GM19324 (cell line): ENCODE measurements around the gene RNASEH2C.
"Not testable (repeated sequence)": the region's sequence is repeated elsewhere in the genome, so short reads cannot be mapped to it uniquely, and the experiment has no call there.

Experiments
- ATAC-seq: cut with Tn5 transposase; IDR thresholded peaks from one replicate; pipeline ENCODE4 v1.9.1; 2021; ENCODE audit warnings: mild to moderate bottlenecking, moderate library complexity; ENCODE audit not compliant: unreplicated experiment, low FRiP score

Gene RNASEH2C

GRCh38 chr11:65718531-65718930 is 2.1 kb downstream of the RNASEH2C start:
- ATAC-seq, result no peak

- ATAC-seq, result no peak
Observed at GRCh38 chr11:65717906-65718305, 2.7 kb downstream of the RNASEH2C start.

- no peak for ATAC-seq
Observed at GRCh38 chr11:65716774-65717405, 3.7 kb downstream of the RNASEH2C start.

GRCh38 chr11:65716302-65716701 is 4.3 kb downstream of the RNASEH2C start:
- no peak for ATAC-seq

- ATAC-seq, result no peak
Observed at GRCh38 chr11:65714433-65714832, 6.2 kb downstream of the RNASEH2C start.

- ATAC-seq, result no peak
Observed at GRCh38 chr11:65713212-65713969, 7.2 kb downstream of the RNASEH2C start.

GRCh38 chr11:65712633-65713076 is 7.9 kb downstream of the RNASEH2C start:
- no peak for ATAC-seq

- ATAC-seq, result peak; percentile 93
Observed at GRCh38 chr11:65711785-65712632, 8.6 kb downstream of the RNASEH2C start, which contains the start of gene KAT5. KAT5 (plus strand) TSS chr11:65712252; CDS start chr11:65712268, 16 bp downstream.

- no peak for ATAC-seq
Observed at GRCh38 chr11:65710421-65710820, 10.2 kb downstream of the RNASEH2C start.

- no peak for ATAC-seq
Observed at GRCh38 chr11:65709661-65710060, 10.9 kb downstream of the RNASEH2C start.

- no peak for ATAC-seq
Observed at GRCh38 chr11:65708451-65708850, 12.1 kb downstream of the RNASEH2C start.

GRCh38 chr11:65707002-65707401 is 13.6 kb downstream of the RNASEH2C start:
- ATAC-seq, result not testable (repeated sequence)

GRCh38 chr11:65706303-65706763 is 14.3 kb downstream of the RNASEH2C start:
- not testable (repeated sequence) for ATAC-seq

GRCh38 chr11:65703846-65704245 is 16.8 kb downstream of the RNASEH2C start:
- no peak for ATAC-seq

- ATAC-seq, result no peak
Observed at GRCh38 chr11:65701686-65702085, 18.9 kb downstream of the RNASEH2C start.

GRCh38 chr11:65700399-65700798 is 20.2 kb downstream of the RNASEH2C start:
- no peak for ATAC-seq

- no peak for ATAC-seq
Observed at GRCh38 chr11:65699306-65699705, 21.3 kb downstream of the RNASEH2C start.

- ATAC-seq, result no peak
Observed at GRCh38 chr11:65698205-65698604, 22.4 kb downstream of the RNASEH2C start.

GRCh38 chr11:65696802-65697552 is 23.6 kb downstream of the RNASEH2C start:
- ATAC-seq, result no peak
